HG03280 (cell line): ENCODE data around the gene ANGPTL4.
"Not testable (repeated sequence)": the region's sequence is repeated elsewhere in the genome, so short reads cannot be mapped to it uniquely, and the experiment has no call there.

Source experiments
- ATAC-seq: cut with Tn5 transposase; IDR thresholded peaks from one replicate; pipeline ENCODE4 v1.9.1; 2021; ENCODE audit warnings: mild to moderate bottlenecking, moderate library complexity; ENCODE audit not compliant: unreplicated experiment

Gene ANGPTL4

DNA sequence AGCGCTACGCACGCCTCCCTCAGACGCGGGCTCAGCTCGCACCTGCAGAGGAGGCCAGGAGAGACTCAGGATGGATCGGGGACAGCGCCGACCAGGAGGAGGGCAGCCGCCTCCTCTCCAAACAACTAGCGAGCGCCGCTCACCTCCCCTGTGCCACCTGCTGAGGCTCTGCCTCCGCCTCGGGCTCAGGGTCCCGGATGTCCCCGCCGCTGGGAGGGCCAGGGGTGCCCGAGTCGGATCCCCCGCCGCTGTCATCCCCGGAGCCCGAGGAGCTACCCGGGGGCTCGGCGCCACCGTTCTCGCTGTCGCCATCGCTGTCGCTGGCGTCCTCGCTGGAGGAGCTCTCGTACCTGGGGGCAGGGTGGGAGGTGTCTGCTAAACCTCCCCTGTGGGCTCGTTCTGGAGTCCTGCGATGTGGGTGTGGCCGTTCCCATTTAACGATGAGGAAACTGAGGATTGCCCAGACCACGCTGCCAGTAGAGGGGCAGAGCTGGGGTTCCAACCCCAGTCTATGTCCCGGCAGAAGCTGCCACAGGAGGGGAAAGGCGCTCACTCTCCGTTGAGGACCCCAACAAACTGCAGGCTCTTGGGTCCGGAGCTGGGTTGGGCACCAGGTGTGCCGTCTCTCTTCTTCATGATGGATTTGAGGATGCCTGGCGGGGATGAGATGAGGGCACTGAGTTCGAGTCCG lies 30.0 kb upstream of the ANGPTL4 start:
- no peak for ATAC-seq

DNA sequence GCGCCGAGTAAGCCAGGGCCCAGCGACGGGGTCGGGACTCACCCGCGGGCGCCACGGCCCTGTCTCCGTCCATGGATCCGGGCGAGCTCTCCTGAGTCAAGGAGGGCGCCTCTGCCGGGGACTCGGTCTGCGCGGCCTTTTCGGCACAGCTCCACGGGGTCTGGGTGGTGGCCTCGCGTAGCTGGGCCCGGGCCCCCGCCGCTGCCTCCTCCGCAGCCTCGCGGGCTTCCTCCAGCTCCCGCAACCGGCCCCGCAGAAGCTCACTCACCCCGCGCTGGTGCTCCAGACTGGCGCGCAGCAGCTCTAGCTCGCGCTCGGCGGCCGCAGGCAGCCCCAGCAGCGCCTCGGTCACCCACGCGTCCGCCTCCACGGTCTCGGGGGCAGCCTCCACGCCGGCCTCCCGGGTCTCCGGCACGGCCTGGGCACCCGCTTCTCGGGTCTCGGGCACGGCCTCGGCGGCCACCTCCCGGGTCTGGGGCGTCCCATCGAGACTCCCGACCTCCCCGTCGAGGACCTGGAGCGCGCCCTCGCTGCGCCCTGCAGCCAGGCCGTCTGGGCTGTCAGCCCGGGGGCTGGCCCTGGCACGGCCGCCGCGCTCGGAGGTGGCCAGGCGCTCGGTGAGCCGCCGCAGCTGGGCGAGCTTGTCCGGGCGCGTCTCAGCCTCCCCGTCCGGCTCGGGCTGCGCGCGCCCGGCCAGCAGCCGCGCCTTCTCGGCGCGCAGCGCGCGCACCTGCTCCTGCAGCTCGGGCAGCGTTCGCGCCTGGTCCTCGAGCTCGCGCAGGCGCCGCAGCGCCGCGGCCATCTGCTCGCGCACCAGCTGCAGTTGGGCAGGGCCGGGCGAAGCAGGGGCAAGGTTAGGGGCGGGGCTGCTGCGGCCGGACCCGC lies 29.3 kb upstream of the ANGPTL4 start:
- peak; percentile 53 for ATAC-seq

DNA sequence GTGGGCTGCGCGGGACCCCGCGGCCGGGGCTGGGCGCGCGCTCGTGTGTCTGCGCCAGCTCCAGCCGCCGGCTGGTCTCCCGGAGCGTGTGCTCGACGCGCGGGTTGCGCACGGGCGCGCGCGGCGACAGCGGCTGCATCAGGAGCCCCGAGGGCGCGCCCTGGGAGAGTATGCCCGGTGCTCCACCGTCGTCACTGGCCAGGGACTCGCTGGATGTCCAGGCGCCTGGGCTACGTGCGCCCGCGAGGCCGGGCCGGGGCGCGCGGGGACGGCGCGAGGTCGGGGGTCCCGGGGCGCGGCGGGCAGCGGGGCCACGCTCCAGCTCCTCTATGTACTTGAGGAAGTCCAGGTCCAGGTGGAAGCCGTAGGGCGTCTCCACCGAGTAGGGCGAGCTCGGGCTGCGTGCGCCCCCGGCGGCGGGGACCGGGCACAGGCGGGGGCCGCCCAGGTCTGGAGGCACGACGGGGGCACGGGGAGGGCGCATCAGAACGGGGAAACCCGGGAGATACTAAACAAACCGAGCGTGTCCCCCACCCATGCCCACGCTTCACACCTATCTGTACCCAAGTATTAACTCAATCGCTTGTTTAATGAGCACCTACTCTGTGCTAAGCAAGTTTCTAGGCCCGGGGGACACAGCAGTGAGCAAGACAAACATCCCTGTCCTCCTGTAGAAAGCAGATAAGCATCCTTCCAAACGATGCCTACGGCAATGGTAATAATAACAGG lies 28.4 kb upstream of the ANGPTL4 start:
- ATAC-seq, result peak; percentile 31

DNA sequence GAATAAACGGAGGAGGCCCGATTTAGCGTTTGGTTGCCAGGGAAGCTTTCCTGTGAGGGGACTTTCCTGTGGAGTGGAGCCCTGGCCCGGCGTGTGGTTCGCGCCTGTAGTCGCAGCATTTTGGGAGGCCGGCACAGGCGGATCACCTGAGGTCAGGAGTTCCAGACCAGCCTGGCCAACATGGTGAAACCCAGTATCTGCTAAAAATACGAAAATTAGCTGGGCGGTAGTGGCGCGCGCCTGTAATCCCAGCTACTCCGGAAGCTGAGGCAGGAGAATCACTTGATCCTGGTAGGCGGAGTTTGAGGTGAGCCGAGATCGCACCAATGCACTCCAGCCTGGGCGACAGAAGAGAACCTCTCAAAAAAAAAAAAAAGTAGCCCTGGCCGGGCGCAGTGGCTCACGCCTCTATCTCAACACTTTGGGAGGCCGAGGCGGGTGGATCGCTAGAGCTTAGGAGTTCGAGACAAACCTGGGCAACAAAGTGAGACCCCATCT lies 27.8 kb upstream of the ANGPTL4 start:
- no peak for ATAC-seq

DNA sequence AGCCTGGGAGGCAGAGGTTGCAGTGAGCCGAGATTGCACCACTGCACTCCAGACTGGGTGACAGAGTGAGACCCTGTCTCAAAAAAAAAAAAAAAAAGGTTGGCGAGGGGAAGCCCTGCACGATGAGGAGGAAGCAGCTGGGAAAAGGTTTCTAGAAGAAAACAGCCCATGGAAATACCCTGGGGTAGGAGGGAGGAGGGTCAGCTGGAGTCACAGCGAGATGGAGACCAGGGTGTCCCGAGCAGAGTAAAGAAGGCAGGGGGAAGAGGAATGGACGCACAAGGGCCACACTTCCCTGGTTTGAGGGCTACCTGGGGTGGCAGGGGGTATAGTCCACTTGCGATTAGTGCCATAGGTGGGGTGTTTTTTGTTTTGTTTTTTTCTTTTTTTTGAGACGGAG lies 27.3 kb upstream of the ANGPTL4 start:
- ATAC-seq, result no peak

- no peak for ATAC-seq
Observed at GRCh38 chr19:8337728-8338127, 26.2 kb upstream of the ANGPTL4 start.

GRCh38 chr19:8338835-8339234 lies 25.1 kb upstream of the ANGPTL4 start:
- ATAC-seq, result no peak

- ATAC-seq, result no peak
Observed at GRCh38 chr19:8340341-8341096, 23.4 kb upstream of the ANGPTL4 start.

- not testable (repeated sequence) for ATAC-seq
Observed at GRCh38 chr19:8341504-8341903, 22.5 kb upstream of the ANGPTL4 start.

DNA sequence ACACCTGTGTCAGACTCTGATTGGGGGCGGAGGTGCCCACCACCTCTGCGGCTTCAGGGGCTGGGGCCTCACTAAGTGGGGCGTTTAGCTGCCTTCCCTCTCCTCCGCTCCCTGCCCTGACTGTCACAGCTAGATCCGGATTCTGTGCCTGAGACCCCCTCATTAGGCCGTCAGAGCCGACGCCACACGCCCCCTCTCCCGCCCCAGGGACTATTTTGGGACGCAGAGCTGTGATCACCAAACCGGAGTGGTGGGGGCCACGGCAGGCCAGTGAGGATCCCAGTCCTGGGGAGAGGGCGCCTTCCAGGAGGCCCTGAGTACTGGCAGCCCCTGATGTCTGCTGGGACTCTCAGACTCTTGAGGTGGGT lies 21.7 kb upstream of the ANGPTL4 start:
- ATAC-seq, result no peak

DNA sequence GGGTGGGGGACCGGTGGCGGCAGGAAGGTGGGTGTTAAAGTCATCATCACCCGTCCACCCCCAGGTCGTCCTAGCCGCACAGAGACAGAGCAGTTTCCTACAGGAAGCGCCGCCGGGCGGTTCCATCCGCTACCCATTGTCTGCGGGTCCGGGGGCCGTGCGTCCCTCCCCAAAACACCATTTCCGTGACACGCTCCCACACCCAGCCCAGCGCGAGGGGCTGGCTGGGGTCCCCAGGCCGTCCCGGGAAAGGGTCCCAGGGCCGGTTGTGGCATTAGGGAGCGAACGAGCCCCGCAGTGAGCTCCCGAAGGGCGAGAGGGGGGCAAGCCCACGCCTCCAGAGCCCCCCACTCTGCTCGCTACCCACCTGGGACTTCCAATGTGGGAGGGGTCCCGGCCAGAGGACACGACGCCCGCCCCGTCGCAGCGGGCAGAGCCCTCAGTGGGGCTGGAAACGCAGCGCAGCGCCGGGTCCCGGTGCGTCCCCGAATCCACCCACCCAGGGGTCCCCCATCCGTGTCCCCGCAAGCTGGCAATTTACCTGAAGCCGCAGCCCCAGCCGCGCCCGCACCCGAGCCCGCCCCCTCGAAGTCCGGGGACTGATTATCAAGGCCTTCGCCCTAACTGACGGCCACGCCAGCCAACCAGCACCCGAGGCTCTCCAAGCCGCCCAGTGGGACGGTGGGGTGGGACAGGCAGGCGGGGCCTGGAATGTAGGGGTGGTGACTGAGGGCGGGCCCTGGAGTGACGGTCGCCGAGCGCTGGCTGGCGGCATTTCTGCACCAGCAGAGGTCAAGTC lies 21.1 kb upstream of the ANGPTL4 start, which contains the start of gene KANK3:
TSS of gene KANK3 (minus strand) at position 579 of the 799 bp plus-strand sequence. CDS start 5,434 bp downstream, outside the sequence.
- peak; percentile 92 for ATAC-seq

DNA sequence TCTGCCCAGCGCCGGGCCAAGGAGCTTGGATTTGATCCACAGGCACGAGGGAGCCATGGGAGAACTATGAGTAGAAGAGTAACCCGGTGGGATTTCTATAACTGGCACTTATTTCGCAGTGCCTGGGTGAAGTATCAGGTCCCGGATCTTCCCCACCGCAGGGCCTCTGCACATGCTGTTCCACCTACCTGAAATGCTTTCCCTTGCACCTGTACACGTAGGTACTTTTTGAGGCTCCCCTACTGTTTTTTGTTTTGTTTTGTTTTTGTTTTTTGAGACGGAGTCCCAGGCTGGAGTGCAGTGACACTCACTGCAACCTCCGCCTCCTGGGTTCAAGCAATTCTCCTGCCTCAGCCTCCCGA lies 20.5 kb upstream of the ANGPTL4 start:
- ATAC-seq, result no peak

DNA sequence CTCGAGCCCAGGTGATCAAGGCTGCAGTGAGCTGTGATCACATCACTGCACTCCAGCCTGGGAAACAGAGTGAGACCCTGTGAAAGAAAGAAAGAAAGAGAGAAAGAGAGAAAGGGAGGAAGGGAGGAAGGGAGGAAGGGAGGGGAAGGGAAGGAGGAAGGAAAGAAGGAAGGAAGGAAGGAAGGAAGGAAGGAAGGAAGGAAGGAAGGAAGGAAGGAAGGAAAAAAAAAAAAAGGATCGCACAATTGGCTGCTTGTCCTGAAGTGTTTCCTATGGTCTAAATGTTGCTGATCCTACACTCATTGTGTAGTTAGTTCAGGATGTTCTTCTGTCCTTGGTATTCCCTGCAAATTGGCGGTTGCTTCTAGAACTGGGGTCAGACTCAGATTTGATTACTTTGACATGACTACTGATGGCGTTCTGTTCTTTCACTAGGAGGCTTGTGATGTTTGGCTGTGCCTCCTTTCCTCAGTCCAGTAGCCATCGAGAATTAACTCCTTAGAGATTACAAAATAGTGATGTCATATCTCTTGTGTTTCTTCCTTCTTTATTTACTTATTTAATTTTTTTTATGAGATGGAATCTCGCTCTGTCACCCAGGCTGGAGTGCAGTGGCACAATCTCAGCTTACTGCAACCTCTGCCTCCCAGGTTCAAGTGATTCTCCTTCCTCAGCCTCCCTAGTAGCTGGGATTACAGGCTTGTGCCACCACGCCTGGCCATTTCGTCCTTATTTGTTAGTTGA lies 14.2 kb upstream of the ANGPTL4 start:
- not testable (repeated sequence) for ATAC-seq

DNA sequence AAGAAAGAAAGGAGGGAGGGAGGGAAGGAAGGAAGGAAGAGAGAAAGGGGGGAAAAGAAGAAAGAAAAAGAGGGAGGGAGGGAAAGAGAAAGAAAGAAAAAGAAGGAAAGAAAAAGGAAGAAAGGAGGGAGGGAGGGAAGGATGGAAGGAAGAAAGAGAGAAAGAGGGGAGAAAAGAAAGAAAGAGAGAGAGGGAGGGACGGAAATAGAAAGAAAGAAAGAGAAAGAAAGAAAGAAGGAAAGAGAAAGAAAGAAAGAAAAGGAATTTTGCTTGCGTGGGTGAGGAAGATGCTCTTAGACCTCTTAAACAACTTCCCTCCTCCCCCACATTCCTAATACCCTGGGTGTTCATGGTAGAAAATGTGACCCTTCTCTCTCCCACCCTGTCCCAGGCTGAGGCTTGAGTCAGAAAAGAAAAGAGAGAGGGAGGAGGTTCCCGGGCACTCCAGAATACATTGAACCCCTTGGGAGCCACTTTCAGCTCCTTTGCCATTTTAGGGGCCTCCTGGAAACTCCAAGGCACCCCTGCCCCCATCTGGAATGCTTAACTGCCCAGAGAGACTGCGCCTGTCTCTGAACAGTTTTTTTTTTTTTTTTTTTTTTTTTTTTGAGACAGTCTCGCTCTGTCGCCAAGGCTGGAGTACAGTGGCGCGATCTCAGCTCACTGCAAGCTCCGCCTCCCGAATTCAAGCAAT lies 11.7 kb upstream of the ANGPTL4 start:
- ATAC-seq, result no peak

GRCh38 chr19:8352845-8353244 lies 11.1 kb upstream of the ANGPTL4 start:
- not testable (repeated sequence) for ATAC-seq

DNA sequence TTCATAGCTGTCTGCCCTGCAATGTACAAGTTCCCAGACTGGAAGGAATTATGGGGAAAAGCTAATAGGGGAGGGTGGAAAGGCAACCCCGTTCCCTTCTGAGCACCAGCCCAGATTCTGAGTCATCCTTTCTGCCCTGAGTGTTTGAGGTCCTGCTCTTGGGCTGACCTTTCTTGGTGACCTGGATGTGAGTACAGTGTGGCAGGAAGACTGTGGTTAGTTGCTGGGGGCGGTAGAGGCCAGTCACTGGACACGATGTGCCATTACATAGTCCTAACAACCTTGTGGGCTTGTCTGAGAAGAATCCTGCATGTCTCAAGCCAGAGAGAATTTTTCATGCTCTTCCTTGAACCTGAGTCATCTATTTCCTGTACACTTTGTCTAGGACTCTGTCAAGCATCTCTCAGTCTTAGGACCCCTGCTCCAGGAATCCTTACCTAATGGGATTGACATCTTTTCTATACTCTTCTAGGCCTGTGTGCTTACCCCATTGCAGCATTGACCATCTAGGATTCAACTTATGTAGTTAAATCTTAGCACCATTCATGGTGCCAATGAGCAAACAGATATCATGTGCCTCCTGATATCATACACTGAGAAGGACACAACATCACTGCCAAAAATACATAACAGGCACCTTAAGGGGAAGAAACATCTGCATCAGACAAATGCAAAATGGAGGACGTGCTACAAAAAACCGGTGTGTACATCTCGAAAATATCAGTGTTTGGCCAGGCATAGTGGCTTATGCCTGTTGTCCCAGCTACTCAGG lies 8.1 kb upstream of the ANGPTL4 start:
- ATAC-seq, result no peak

- ATAC-seq, result no peak
Observed at GRCh38 chr19:8357007-8357521, 6.9 kb upstream of the ANGPTL4 start.

DNA sequence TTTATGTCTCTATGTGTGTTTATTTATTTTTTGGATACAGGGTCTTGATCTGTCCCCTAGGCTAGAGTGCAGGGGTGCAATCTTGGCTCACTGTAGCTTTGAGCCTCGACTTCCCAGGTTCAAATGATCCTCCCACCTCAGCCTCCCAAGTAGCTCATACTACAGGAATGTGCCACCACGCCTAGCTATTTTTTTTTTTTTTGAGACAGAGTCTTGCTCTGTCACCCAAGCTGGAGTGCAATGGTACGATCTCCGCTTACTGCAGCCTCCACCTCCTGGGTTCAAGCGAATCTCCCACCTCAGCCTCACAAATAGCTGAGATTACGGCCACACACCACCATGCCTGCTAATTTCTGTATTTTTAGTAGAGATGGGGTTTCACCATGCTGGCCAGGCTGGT lies 5.0 kb upstream of the ANGPTL4 start:
- ATAC-seq, result no peak
